Neural crest cell (in vitro differentiated cells): Measurements from ENCODE around the gene ENTPD5. TPM values are rescaled to one million over a fixed set of nuclear protein-coding genes. Genes with fewer than 3 reads are reported as not detected.

Experiments
- DNase-seq: peaks from one replicate; pipeline ENCODE4 v3.0.0; 2021; ENCODE audit warnings: low read depth, mixed read lengths, low spot score
- H3K27ac Mint-ChIP-seq: one replicate; pipeline ENCODE4 v1.8.0; 2021; ENCODE audit warnings: mild to moderate bottlenecking, mixed read lengths; ENCODE audit not compliant: unreplicated experiment
- H3K27me3 Mint-ChIP-seq: 2 replicates; pipeline ENCODE4 v1.8.0; 2021; ENCODE audit warnings: low read depth, mild to moderate bottlenecking, mixed read lengths
- H3K36me3 Mint-ChIP-seq: 2 replicates; pipeline ENCODE4 v1.8.0; 2021; ENCODE audit warnings: low read depth, mild to moderate bottlenecking, mixed read lengths
- H3K4me1 Mint-ChIP-seq: 2 replicates; pipeline ENCODE4 v1.8.0; 2021; ENCODE audit warnings: mixed read lengths
- H3K4me3 Mint-ChIP-seq: one replicate; pipeline ENCODE4 v1.8.0; 2021; ENCODE audit warnings: mild to moderate bottlenecking, mixed read lengths
- H3K9me3 Mint-ChIP-seq: 2 replicates; pipeline ENCODE4 v1.8.0; 2021; ENCODE audit warnings: mixed read lengths
- CTCF ChIP-seq: fragments of 200-600 bp; sonication (generic); conservative IDR thresholded peaks from 2 replicates; pipeline ENCODE4 v1.5.0; 2021; ENCODE audit warnings: antibody characterized with exemption, mild to moderate bottlenecking
- total RNA-seq: library from RNA; stranded (reverse); gene quantifications from 2 replicates; pipeline ENCODE4 v1.2.1, GENCODE V29; 2021

ENTPD5 gene
- total RNA-seq, 1 donor from 2014 or later: 9.5 TPM

GRCh38 chr14:73949752-73950734 is 69.0 kb downstream of the ENTPD5 start, which contains the start of the genes COQ6 and FAM161B:
TSS of gene COQ6 (plus strand) at chr14:73950302. CDS start at chr14:73950333, 31 bp downstream.
TSS of gene FAM161B (minus strand) at chr14:73950094. CDS start at chr14:73950026, 68 bp downstream.
- peaks cover 22% of the 10 kb centered on the region for H3K4me1 Mint-ChIP-seq
- peak; percentile 81 for DNase-seq
- TF ChIP-seq CTCF: peak; percentile 18
- no peaks in the 10 kb centered on the region for H3K27me3 Mint-ChIP-seq
- peak within 1 kb of the TSS; percentile 92 for H3K27ac Mint-ChIP-seq
- peak within 1 kb of the TSS; percentile 99 for H3K4me3 Mint-ChIP-seq
- peaks cover 3% of the 10 kb centered on the region for H3K36me3 Mint-ChIP-seq
- H3K9me3 Mint-ChIP-seq: no peaks in the 10 kb centered on the region

- H3K9me3 Mint-ChIP-seq: no peaks in the 10 kb centered on the region
- no peak overlapping the region for H3K4me3 Mint-ChIP-seq
- no peak for DNase-seq
- no peak overlapping the region for H3K27ac Mint-ChIP-seq
- H3K4me1 Mint-ChIP-seq: peaks cover 8% of the 10 kb centered on the region
- no peaks in the 10 kb centered on the region for H3K27me3 Mint-ChIP-seq
- H3K36me3 Mint-ChIP-seq: no peaks in the 10 kb centered on the region
- TF ChIP-seq CTCF: no peak
Measured at GRCh38 chr14:73945159-73945670, 73.9 kb downstream of the ENTPD5 start.

DNA sequence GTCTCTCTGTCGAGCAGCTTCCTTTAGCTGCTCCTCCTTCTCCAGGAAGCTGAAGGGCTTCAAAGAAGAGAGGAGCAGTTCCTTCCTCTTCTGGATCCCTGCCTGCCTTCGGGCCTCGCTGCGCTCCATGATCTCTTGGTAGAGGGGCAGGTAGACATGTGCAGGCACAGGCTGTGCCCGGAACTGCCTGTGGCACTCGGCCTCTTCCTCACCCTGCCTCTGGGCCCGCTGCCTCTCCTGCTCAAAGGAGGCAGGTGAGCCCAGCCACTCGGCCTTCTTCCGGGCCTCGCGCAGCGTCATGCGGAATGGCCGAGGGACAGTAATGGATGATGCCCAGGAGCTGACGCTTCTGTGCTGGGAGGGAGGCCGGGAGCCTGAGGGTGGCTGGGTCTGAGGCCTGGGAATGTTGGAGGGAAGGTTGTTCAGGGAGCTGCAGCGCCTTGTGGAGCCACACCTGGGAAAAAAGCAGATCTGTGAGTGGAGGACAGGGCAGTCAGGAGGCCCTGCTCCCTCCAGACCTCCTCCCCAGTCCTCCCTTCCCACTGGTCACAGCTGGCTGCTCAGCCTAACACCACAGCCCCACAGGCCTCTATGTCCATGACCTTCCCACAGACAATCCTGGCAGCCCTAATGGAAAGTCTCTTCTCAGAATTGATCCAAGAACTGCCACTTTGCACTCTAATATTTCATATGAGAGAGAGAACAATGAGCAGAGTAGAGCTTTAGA is 74.5 kb downstream of the ENTPD5 start:
- Mint-ChIP-seq H3K4me3 (no peak overlapping the region), H3K4me1 (peaks cover 1% of the 10 kb centered on the region), H3K9me3 (no peaks in the 10 kb centered on the region), H3K27me3 (no peaks in the 10 kb centered on the region), H3K36me3 (no peaks in the 10 kb centered on the region), H3K27ac (no peak overlapping the region)
- no peak for TF ChIP-seq CTCF
- no peak for DNase-seq

DNA sequence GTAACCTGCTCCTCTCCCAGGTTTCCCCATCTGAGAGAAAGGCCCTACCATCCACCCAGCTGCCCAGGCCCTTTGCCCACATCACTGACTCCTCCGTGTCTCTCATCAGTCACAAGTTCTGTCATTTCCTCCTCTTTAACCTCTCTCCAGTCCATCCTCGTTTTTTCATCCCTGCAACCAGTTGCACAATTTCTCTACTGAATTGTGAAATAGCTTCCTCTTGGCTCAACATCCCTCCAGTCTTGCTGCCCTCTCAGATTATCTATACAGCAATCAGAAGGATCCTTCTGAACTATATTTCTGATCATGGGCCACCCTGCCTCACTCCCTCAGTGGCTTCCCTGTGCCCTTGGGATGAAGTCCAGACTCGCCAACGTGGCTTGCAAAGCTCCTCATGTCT is 76.0 kb downstream of the ENTPD5 start:
- Mint-ChIP-seq H3K4me1 (no peaks in the 10 kb centered on the region), H3K9me3 (no peaks in the 10 kb centered on the region), H3K36me3 (no peaks in the 10 kb centered on the region), H3K27ac (peak overlapping the region; percentile 28), H3K4me3 (no peak overlapping the region), H3K27me3 (no peaks in the 10 kb centered on the region)
- no peak for TF ChIP-seq CTCF
- no peak for DNase-seq

DNA sequence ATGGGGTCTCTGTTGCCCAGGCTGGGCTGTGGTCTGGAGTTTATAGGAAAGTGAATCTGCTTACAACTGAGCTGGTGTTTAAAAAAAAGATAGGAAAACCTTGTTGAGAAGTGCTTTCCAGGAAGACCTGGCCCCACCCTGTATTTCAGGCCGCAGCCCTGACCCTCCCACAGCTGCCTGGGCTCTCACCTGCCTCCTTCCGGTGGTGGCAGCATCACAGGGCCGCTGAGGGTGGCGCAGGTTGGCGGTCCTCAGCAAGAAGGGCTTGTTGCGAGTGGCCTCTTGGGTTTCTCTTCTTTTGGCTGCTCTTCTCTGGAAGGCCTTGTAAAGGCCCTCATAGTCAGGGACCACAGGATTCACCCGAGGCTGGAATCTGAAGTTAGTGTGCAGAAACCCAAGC is 76.9 kb downstream of the ENTPD5 start:
- no peaks in the 10 kb centered on the region for H3K4me1 Mint-ChIP-seq
- H3K4me3 Mint-ChIP-seq: no peak overlapping the region
- H3K27ac Mint-ChIP-seq: no peak overlapping the region
- no peak for TF ChIP-seq CTCF
- H3K36me3 Mint-ChIP-seq: no peaks in the 10 kb centered on the region
- H3K9me3 Mint-ChIP-seq: no peaks in the 10 kb centered on the region
- H3K27me3 Mint-ChIP-seq: no peaks in the 10 kb centered on the region
- DNase-seq: no peak
